Inferior parietal cortex (tissue), 1 donor: ENCODE measurements around the gene MAMSTR.
"Not testable (repeated sequence)": the region's sequence is repeated elsewhere in the genome, so short reads cannot be mapped to it uniquely, and the experiment has no call there.

Experiments
- DNase-seq: peaks from one replicate; pipeline ENCODE4 v3.0.0-alpha.2; 2016; ENCODE audit errors: extremely low spot score

The MAMSTR gene

GRCh38 chr19:48719263-48720171 is at the start of gene MAMSTR:
MAMSTR (minus strand) TSS chr19:48719725; CDS start chr19:48719031, 694 bp downstream.
- DNase-seq: no peak

- no peak for DNase-seq
Observed at GRCh38 chr19:48768994-48769713, 49.6 kb upstream of the MAMSTR start.

- DNase-seq: not testable (repeated sequence)
Observed at GRCh38 chr19:48768171-48768753, 48.7 kb upstream of the MAMSTR start.

DNA sequence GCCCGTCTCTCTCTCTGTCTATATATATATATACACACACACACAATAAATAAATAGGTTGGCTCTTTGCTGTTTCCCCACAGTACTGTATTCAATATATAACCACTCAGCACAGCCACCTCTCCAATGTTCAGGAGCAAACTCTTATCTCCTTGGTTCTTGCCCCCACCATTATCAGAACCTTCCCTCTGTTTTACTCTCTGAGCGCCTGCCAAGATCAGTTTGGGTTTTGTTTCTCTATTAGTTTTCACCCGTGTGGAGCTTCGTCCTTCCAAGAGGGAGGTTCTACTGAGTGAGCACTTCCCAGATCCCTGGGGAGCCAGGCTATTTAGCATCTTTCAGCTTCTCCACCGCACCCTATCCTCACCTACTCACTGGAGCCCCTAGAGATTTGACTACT is 46.3 kb upstream of the MAMSTR start:
- DNase-seq: not testable (repeated sequence)

DNA sequence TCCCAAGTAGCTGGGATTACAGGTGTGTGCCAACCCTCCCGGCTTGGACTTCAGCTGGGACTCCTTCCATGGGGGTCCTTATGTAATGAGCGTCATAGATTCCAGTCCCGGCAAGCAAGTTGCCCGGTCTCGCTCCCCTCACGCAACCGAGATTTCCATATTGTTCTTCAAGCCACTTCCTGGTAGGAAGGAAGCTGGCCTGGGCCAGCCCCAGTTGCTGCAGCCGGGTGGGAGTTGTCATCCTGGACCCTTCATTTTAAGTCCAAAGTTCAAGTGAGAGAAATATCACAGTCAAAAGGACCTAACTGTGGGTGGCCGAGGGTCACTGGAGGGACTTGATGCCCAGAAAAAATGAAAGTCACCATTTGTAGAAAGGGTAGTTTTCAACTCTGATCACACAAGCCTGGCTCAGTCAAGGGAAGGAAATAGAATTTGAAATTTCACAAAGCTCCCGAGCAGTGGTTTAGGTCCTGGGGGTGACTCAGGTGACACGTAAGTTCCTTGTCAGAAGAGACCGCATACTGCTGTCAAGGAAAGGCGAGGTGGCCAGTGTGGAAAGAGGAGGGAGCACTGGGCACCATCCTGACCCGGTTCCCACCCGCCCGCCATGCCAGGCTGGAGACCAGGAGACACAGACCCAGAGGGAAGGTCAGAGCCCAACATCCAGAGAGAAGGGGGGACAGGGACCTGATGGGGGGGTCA is 41.1 kb upstream of the MAMSTR start:
- DNase-seq: no peak

- no peak for DNase-seq
Observed at GRCh38 chr19:48757741-48758144, 38.2 kb upstream of the MAMSTR start.

GRCh38 chr19:48757089-48757675 is 37.7 kb upstream of the MAMSTR start:
- DNase-seq: no peak

DNA sequence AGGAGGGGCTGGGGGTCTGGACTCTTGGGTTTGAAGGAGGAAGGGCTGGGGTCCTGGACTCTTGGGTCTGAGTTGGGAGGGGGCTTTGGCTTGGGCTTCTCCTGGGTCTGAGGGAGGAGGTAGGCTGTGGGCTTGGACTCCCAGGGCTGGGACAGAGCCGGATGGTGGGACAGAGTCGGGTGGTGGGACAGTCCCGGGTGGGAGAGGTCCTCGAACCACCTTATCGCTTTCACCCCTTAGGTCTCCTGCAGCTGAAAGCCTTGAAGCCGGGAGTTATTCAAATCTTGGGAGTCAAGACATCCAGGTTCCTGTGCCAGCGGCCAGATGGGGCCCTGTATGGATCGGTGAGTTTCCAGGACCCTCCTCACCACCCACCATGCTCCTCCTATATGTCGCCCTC is 37.2 kb upstream of the MAMSTR start:
- DNase-seq: no peak

DNA sequence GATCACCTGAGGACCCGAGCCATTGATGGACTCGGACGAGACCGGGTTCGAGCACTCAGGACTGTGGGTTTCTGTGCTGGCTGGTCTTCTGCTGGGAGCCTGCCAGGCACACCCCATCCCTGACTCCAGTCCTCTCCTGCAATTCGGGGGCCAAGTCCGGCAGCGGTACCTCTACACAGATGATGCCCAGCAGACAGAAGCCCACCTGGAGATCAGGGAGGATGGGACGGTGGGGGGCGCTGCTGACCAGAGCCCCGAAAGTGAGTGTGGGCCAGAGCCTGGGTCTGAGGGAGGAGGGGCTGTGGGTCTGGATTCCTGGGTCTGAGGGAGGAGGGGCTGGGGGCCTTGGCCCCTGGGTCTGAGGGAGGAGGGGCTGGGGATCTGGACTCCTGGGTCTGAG is 36.7 kb upstream of the MAMSTR start:
- DNase-seq: no peak

DNA sequence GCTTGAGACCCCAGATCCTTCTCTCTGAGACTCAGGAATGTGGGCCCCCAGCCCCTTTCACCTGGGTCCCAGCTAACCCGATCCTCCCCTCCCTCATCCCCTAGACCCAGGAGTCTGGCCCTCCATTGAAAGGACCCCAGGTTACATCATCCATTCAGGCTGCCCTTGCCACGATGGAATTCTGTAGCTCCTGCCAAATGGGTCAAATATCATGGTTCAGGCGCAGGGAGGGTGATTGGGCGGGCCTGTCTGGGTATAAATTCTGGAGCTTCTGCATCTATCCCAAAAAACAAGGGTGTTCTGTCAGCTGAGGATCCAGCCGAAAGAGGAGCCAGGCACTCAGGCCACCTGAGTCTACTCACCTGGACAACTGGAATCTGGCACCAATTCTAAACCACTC is 36.3 kb upstream of the MAMSTR start:
- no peak for DNase-seq

- DNase-seq: no peak
Observed at GRCh38 chr19:48755084-48755641, 35.6 kb upstream of the MAMSTR start, which contains the start of gene FGF21. FGF21 (plus strand) TSS chr19:48755524; CDS start chr19:48756237, 713 bp downstream.

- DNase-seq: no peak
Observed at GRCh38 chr19:48752496-48753365, 33.2 kb upstream of the MAMSTR start, which contains the start of gene FUT1. FUT1 (minus strand) TSS chr19:48752641; CDS start chr19:48751281, 1,360 bp downstream.

DNA sequence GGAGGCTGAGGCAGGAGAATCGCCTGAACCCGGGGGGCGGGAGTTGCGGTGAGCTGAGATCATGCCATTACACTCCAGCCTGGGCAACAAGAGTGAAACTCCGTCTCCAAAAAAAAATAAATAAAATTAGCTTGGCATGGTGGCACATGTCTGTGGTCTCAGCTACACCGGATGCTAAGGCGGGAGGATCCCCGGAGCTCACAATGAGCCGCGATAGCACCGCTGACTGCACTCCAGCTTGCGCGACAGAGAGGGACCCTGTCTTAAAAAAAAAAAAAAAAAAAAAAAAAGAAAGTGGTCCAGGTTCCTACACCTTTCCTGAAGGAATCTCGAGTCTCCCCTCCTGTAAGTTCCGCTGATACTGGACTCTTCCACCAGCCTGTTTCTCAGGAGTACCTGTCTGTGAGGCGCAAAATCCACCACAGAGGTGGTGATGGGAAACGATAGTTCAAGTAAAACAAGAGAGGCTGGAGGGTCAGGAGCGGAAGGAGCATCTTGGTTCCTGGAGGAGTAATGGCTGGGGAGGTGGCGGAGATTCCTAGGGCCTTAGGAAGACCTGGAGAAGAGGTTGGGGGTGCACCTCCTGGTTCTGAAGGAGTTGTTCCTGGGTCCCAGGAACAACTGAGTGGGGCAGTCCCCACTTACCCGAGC is 32.4 kb upstream of the MAMSTR start:
- DNase-seq: no peak

DNA sequence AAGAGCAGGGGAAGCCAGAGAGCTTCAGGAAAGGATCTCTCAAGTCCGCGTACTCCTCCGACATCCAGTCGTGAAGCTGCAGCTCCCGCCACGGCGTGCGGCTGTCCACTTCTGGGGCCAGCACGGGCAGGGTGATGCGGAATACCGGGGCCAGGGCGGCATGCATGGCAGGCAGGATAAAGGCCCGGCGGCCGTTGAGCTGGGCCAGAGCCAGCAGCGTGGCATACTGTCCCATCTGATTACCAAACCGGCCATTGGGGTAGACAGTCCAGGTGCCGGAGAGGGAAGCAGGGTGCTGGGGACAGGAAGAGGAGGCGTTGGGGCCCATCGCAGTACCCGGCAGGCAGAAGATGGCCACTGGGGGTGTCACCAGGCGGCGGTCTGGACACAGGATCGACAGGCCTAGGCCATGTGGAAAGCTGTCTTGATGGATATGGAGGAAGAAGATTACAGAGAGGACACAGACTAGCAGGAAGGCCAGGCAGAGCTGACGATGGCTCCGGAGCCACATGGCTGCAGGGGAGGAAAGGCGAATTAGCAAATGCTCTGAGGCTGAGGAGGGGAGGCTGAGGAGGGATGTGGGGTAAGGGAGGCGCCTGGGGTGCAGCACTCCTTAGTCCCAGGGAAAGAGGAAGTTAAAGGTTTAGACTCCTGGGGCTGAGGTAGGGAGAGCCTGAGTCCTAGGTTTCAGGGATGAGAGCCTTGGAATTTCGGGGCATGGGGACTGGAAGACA is 31.4 kb upstream of the MAMSTR start:
- no peak for DNase-seq

DNA sequence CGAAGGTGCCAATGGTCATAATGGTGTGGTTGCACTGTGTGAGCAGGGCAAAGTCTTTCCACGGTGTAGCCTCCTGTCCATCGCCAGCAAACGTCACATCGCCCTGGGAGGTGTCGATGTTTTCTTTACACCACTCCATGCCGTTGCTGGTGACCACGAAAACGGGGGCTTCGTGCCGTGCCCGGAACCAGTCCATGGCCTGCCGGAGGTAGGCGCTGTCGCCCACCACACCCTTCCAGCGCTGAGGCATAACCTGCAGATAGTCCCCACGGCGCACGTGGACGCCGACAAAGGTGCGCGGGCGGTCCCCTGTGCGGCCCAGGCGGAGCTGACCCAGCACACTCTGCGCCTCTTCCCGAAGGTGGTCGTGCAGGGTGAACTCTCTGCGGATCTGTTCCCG is 30.8 kb upstream of the MAMSTR start:
- DNase-seq: no peak

- no peak for DNase-seq
Observed at GRCh38 chr19:48749571-48750198, 30.2 kb upstream of the MAMSTR start.

DNA sequence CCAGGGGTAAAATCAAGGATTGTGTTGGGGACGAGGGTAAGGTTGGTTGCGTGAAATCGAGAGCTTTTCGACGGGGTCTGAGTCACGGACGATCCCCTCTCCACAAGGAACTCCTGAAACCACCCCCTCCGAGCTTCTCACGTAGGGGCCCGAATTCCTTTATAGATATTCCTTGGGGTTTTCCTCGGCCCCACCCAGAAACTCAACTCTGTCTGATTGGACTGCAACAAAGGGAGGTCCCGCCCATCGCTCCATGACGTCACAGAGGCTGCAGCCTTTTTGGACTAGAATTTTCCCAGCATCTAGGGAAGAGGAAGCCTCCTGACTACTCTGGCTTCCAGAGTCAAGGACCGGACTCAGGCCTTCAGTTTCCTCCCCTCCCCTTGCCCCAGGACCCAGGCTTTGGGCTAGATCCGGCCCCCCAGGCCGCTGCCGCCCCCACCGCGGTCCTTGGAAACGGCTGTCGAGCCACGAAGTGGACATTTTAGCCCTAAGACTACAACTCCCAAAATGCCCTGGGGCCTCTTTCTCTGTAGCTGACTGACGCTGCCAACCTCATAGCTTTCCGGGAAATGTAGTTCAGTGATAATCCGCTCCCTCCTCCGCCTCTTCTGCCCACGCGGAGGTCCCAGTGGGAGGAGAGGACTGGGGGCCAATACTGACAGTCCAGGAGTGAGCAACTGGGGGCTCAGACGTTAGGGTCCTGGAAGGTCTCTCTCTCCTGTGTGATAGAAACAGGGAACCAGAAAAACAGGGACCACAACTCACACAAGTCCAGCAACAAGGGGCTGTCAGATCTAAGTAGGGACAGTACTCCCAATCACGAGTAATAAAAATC is 27.4 kb upstream of the MAMSTR start, which contains the start of gene IZUMO1:
IZUMO1 (minus strand) TSS at position 172 of the 838 bp plus-strand sequence. CDS start 1,050 bp downstream, outside the sequence.
- DNase-seq: peak; percentile 90
